ENCODE results near the gene DNAH11. TPM values are rescaled to one million over a fixed set of nuclear protein-coding genes. Genes with fewer than 3 reads are reported as not detected.

DNAH11 gene
- total RNA-seq, 4 donors from 2014 or later: 0.10 to 0.62 (median 0.23) TPM

GRCh38 chr7:21596801-21597200 is 54.0 kb downstream of the DNAH11 start:
- ATAC-seq (no peak), DNase-seq (no peak)
- no peak overlapping the region for H3K27ac ChIP-seq
- no peaks in the 10 kb centered on the region for H3K36me3 ChIP-seq
- intact Hi-C loops (cut with DNase I; ENCODE audit: low total_unique reads): no loop called here
- no peaks in the 10 kb centered on the region for H3K27me3 ChIP-seq
- TF ChIP-seq POLR2A (IDR thresholded peaks at IDR 0.05) (no peak), CTCF (IDR thresholded peaks at IDR 0.05 in 4 of 5, conservative IDR thresholded peaks at IDR 0.05 in 1 of 5) (no peak)
- no peaks in the 10 kb centered on the region for H3K9me3 ChIP-seq
- in situ Hi-C loops (cut with MboI; ENCODE audit: low sequenced_read_pairs in 4 of 4): no loop called here
- no peak overlapping the region for H3K4me3 ChIP-seq
- no peaks in the 10 kb centered on the region for H3K4me1 ChIP-seq

- Histone ChIP-seq H3K27me3 (no peaks in the 10 kb centered on the region), H3K4me3 (no peak overlapping the region), H3K9me3 (no peaks in the 10 kb centered on the region), H3K27ac (no peak overlapping the region), H3K36me3 (no peaks in the 10 kb centered on the region), H3K4me1 (no peaks in the 10 kb centered on the region)
- DNase-seq (no peak), ATAC-seq (no peak)
- in situ Hi-C loops (cut with MboI; ENCODE audit: low sequenced_read_pairs in 4 of 4): no loop called here
- TF ChIP-seq CTCF (IDR thresholded peaks at IDR 0.05 in 4 of 5, conservative IDR thresholded peaks at IDR 0.05 in 1 of 5): no peak
- no peak for TF ChIP-seq POLR2A (IDR thresholded peaks at IDR 0.05)
- intact Hi-C loops (cut with DNase I; ENCODE audit: low total_unique reads): no loop called here
Observed at GRCh38 chr7:21603462-21603861, 60.6 kb downstream of the DNAH11 start.

- no peaks in the 10 kb centered on the region for H3K4me1 ChIP-seq
- H3K27ac ChIP-seq: no peak overlapping the region
- TF ChIP-seq POLR2A (IDR thresholded peaks at IDR 0.05) (no peak), CTCF (IDR thresholded peaks at IDR 0.05 in 4 of 5, conservative IDR thresholded peaks at IDR 0.05 in 1 of 5) (no peak)
- in situ Hi-C loops (cut with MboI; ENCODE audit: low sequenced_read_pairs in 4 of 4): no loop called here
- intact Hi-C loops (cut with DNase I; ENCODE audit: low total_unique reads): no loop called here
- H3K9me3 ChIP-seq: no peaks in the 10 kb centered on the region
- no peaks in the 10 kb centered on the region for H3K36me3 ChIP-seq
- no peaks in the 10 kb centered on the region for H3K27me3 ChIP-seq
- no peak for DNase-seq
- H3K4me3 ChIP-seq: no peak overlapping the region
- ATAC-seq: no peak
Observed at GRCh38 chr7:21603972-21604749, 61.3 kb downstream of the DNAH11 start.

- no peaks in the 10 kb centered on the region for H3K4me1 ChIP-seq
- no peak overlapping the region for H3K4me3 ChIP-seq
- H3K27me3 ChIP-seq: no peaks in the 10 kb centered on the region
- no peaks in the 10 kb centered on the region for H3K36me3 ChIP-seq
- DNase-seq (no peak), ATAC-seq (no peak)
- in situ Hi-C loops (cut with MboI; ENCODE audit: low sequenced_read_pairs in 4 of 4): no loop called here
- no peak overlapping the region for H3K27ac ChIP-seq
- intact Hi-C loops (cut with DNase I; ENCODE audit: low total_unique reads): no loop called here
- no peak for TF ChIP-seq CTCF (IDR thresholded peaks at IDR 0.05 in 4 of 5, conservative IDR thresholded peaks at IDR 0.05 in 1 of 5)
- no peak for TF ChIP-seq POLR2A (IDR thresholded peaks at IDR 0.05)
- no peaks in the 10 kb centered on the region for H3K9me3 ChIP-seq
Observed at GRCh38 chr7:21605008-21605585, 62.3 kb downstream of the DNAH11 start.
